Myometrial cell (primary cell): ENCODE data around the gene MGAT2. TPM values are rescaled to one million over a fixed set of nuclear protein-coding genes. Genes with fewer than 3 reads are reported as not detected.

ENCODE experiments used
- total RNA-seq: library from RNA; depleted of rRNA; stranded (reverse); fragments of >200 nt; gene quantifications from 2 replicates; pipeline ENCODE4 v1.2.3, GENCODE V29; 2015

MGAT2 gene
- 95.0 and 103 TPM in 2 replicates for total RNA-seq

GRCh38 chr14:49620182-49621113 is at the start of gene MGAT2, which contains the start of gene RPL36AL:
Gene MGAT2 (plus strand): TSS chr14:49620799. CDS start chr14:49621269, 470 bp downstream.
Gene RPL36AL (minus strand): TSS chr14:49620626. CDS start chr14:49619104, 1,522 bp downstream.

GRCh38 chr14:49585803-49586672 is 34.6 kb upstream of the MGAT2 start, which contains the start of gene RPS29:
Gene RPS29 (minus strand): TSS chr14:49586380. CDS start chr14:49586346, 34 bp downstream.

DNA sequence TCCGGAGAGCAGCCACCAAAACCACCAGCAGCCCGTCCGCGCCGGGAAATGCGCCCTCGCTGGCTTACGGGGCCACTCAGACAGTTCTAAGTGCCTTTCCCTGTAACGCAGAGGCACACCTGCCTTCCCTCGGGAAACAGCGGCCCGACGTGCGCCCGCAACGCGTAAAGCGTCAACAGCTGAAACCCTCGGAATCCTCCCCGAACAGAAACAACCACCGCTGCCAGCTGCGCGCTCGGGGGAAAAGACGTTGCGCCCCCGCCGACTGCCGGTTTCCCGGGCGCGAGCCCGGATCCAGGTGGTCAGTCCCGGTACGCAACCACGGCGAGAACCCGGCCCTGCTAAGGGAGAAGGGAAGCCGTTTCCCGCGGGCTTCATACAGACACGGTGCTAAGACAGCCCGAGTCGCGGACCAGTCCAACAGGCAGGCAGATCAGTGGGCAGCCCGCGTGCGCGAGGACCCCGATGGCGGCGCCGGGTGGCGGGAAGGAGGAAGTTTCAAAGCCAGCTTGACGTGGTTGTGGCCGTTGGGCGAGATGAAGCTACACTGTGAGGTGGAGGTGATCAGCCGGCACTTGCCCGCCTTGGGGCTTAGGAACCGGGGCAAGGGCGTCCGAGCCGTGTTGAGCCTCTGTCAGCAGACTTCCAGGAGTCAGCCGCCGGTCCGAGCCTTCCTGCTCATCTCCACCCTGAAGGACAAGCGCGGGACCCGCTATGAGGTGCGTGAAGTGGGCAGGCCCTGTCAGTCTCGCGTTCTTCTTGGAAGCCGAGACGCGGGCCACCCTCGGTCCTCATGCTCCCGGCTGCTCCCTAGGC is 21.9 kb upstream of the MGAT2 start, which contains the start of gene LRR1:
LRR1 (plus strand) TSS at position 456 of the 816 bp plus-strand sequence; CDS start at position 537, 81 bp downstream.

DNA sequence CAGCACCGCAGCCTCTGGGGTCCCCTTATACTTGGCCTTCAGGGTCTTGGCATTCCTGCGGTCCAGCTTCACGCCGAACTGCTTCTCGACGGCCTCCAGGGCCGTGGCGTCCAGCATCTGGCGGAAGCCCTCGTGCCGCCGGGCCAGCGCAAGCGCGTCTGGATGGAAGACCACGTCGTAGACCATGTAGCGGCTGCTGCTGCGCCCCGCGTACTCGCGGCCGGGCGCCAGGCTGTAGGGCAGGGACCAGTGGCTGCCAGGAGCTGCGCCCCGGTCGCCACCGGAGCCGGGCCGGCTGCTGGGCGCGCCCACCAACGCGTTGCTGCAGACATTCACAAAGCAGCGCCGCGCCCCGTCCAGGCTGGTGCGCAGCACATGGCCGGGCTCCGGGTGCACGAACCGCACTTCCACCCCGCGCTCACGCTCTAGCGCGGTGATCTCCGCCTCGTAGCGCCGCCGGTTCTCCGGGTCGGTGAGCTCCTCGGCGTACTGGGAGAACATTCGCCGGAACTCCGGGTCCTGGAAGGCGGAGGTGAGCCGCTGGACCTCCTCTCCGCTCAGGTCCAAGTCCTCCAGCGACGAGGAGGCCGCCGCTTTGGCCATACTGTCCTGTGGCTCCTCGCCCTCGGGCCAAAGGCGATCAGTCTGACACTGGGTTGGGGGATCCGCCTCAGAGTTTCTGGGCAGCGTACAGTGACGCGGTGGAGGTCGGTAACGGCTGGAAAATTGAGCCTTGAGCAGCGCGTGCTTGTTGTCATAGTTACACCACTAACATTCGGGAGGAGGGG is 14.1 kb downstream of the MGAT2 start, which contains the start of gene DNAAF2:
DNAAF2 (minus strand) TSS at position 698 of the 788 bp plus-strand sequence; CDS start at position 603, 95 bp downstream.

Other genes with a start within 250 kb of the MGAT2 start
- gene RPS29, start 34.4 kb upstream of the MGAT2 start, total RNA-seq = 6,404 and 13,056 TPM in 2 replicates
- 18.2 and 22.9 TPM in 2 replicates for gene LRR1, start 21.9 kb upstream of the MGAT2 start, total RNA-seq
- gene RPL36AL, start 173 bp upstream of the MGAT2 start, total RNA-seq = 211 and 214 TPM in 2 replicates
- gene DNAAF2, start 14.4 kb downstream of the MGAT2 start, total RNA-seq = 3.5 and 9.6 TPM in 2 replicates
- gene POLE2, start 67.4 kb downstream of the MGAT2 start, total RNA-seq = 19.9 and 24.3 TPM in 2 replicates
- gene KLHDC1, start 72.3 kb downstream of the MGAT2 start, total RNA-seq = 0.86 and 3.4 TPM in 2 replicates
- gene KLHDC2, start 147.4 kb downstream of the MGAT2 start, total RNA-seq = 48.6 and 63.7 TPM in 2 replicates
- gene NEMF, start 232.0 kb downstream of the MGAT2 start, total RNA-seq = 19.6 and 22.7 TPM in 2 replicates